HCT116 (cell line): ENCODE results near the gene GJA10. TPM values are rescaled to one million over a fixed set of nuclear protein-coding genes. Genes with fewer than 3 reads are reported as not detected.

ENCODE experiments used
- ATAC-seq: fragments of 200-7000 bp; cut with Tn5 transposase; 2 replicates; pipeline ENCODE4 v1.9.1; 2020; ENCODE audit warnings: mild to moderate bottlenecking, moderate library complexity
- BruUV-seq: library from RNA; stranded (reverse); fragments of 400-500 nt; replicated peaks from 2 replicates; lab custom pipeline; 2021; lab: Mats Ljungman, UMichigan
- CTCF ChIA-PET: fragments of 300-600 bp; sonication (Branson Sonifier 250); formaldehyde crosslinking; loops from one replicate; lab custom pipeline; 2021; ENCODE audit warnings: antibody characterized with exemption; lab: Charles Lee
- POLR2A ChIA-PET: fragments of 300-600, 350-600 bp; sonication (Branson Sonifier 250); formaldehyde crosslinking; loops from one replicate; lab custom pipeline; 2021; ENCODE audit warnings: antibody characterized with exemption; lab: Charles Lee
- RAD21 ChIA-PET, 2 experiments: fragments of 300-600 bp; sonication (Branson Sonifier 250); formaldehyde crosslinking; loops; one replicate each; lab custom pipeline; 2023; ENCODE audit warnings: low total read pairs in 2 of 2; ENCODE audit not compliant: uncharacterized antibody in 2 of 2, unreplicated experiment in 2 of 2, low non-redundant PET in 1 of 2; lab: Charles Lee
- DNase-seq: peaks from one replicate; pipeline ENCODE4 v3.0.0-alpha.2; 2010; ENCODE audit warnings: low read depth, low spot score
- H2AFZ ChIP-seq: fragments of 200-600 bp; shearing (Covaris generic), sonication (generic); 2 replicates; pipeline ENCODE4 v1.6.1; 2017; ENCODE audit warnings: low read depth, mixed run types, mixed read lengths, antibody characterized with exemption, low read length; ENCODE audit not compliant: poor library complexity, severe bottlenecking
- H3K27ac ChIP-seq: 2 replicates; pipeline ENCODE4 v1.5.1; 2012; ENCODE audit warnings: low read depth, low read length
- H3K27me3 ChIP-seq: fragments of 200-600 bp; sonication (generic); 2 replicates; pipeline ENCODE4 v1.6.1; 2016; ENCODE audit warnings: mixed run types, low read length, mixed read lengths; ENCODE audit not compliant: insufficient read depth
- H3K36me3 ChIP-seq, 2 experiments: fragments of 200-500 bp in 1 of 2; fragments of 200-600 bp in 1 of 2; sonication (Bioruptor generic) in 1 of 2; sonication (generic) in 1 of 2; 2 replicates each; pipeline versions ENCODE4 v1.5.1 to v1.6.1; 2014 to 2016; ENCODE audit warnings: low read length in 2 of 2, inconsistent platforms in 1 of 2, mixed read lengths in 1 of 2, mixed run types in 1 of 2; ENCODE audit not compliant: insufficient read depth in 2 of 2, control insufficient read depth in 1 of 2
- H3K4me1 ChIP-seq, 2 experiments: fragments of 200-600 bp in 1 of 2; sonication (generic) in 1 of 2; 2 replicates each; pipeline versions ENCODE4 v1.5.1 to v1.6.1; 2012 to 2017; ENCODE audit warnings: low read length in 2 of 2, inconsistent platforms in 1 of 2, mild to moderate bottlenecking in 1 of 2, mixed read lengths in 1 of 2, mixed run types in 1 of 2, moderate library complexity in 1 of 2; ENCODE audit not compliant: insufficient read depth in 2 of 2, control insufficient read depth in 1 of 2
- H3K4me2 ChIP-seq: fragments of 200-600 bp; sonication (generic); 2 replicates; pipeline ENCODE4 v1.6.1; 2017; ENCODE audit warnings: mixed run types, low read length, mixed read lengths
- H3K4me3 ChIP-seq, 2 experiments: fragments of 200-600 bp in 1 of 2; sonication (generic) in 1 of 2; replicated peaks in 1 of 2; 2 replicates each; pipeline ENCODE4 v1.5.1; 2011 to 2016; ENCODE audit warnings: low read length in 2 of 2, control low read depth in 1 of 2, low read depth in 1 of 2, mild to moderate bottlenecking in 1 of 2, mixed read lengths in 1 of 2, mixed run types in 1 of 2
- H3K79me2 ChIP-seq: fragments of 200-600 bp; sonication (generic); 2 replicates; pipeline ENCODE4 v1.6.1; 2017; ENCODE audit warnings: mild to moderate bottlenecking, mixed run types, low read length, moderate library complexity, mixed read lengths; ENCODE audit not compliant: insufficient read depth
- H3K9ac ChIP-seq: fragments of 200-600 bp; sonication (generic); 2 replicates; pipeline ENCODE4 v1.6.1; 2016; ENCODE audit warnings: low read length, mixed read lengths
- H3K9me2 ChIP-seq: fragments of 200-600 bp; sonication (generic), shearing (Covaris generic); 2 replicates; pipeline ENCODE4 v1.6.1; 2017; ENCODE audit warnings: mixed run types, mild to moderate bottlenecking, moderate library complexity; ENCODE audit not compliant: insufficient read depth
- H3K9me3 ChIP-seq, 2 experiments: fragments of 200-500 bp in 1 of 2; fragments of 200-600 bp in 1 of 2; sonication (Bioruptor generic) in 1 of 2; sonication (generic) in 1 of 2; 2 replicates each; pipeline ENCODE4 v1.6.1; 2014 to 2017; ENCODE audit warnings: low read length in 2 of 2, mixed read lengths in 2 of 2, inconsistent platforms in 1 of 2, low read depth in 1 of 2, mild to moderate bottlenecking in 1 of 2, mixed run types in 1 of 2, moderate library complexity in 1 of 2; ENCODE audit not compliant: control insufficient read depth in 1 of 2, insufficient read depth in 1 of 2
- H4K20me1 ChIP-seq: fragments of 200-600 bp; sonication (generic), shearing (Covaris generic); 2 replicates; pipeline ENCODE4 v1.6.1; 2017; ENCODE audit warnings: mixed run types, mild to moderate bottlenecking, moderate library complexity; ENCODE audit not compliant: insufficient read depth
- CBX3 ChIP-seq: IDR thresholded peaks from 2 replicates; pipeline ENCODE4 v1.6.1; 2012; ENCODE audit warnings: low read depth
- CEBPB ChIP-seq: IDR thresholded peaks from 2 replicates; pipeline ENCODE4 v1.6.1; 2012; ENCODE audit warnings: low read depth
- ELF1 ChIP-seq: IDR thresholded peaks from 2 replicates; pipeline ENCODE4 v1.6.1; 2012; ENCODE audit warnings: low read depth, borderline replicate concordance
- SIN3A ChIP-seq: IDR thresholded peaks from 2 replicates; pipeline ENCODE4 v1.6.1; 2012; ENCODE audit warnings: low read depth
- SP1 ChIP-seq: IDR thresholded peaks from 2 replicates; pipeline ENCODE4 v1.6.1; 2012; ENCODE audit warnings: low read depth
- TCF7L2 ChIP-seq: IDR thresholded peaks from 2 replicates; pipeline ENCODE4 v1.7.0; 2011; ENCODE audit warnings: borderline replicate concordance, inconsistent platforms; ENCODE audit not compliant: insufficient read depth, insufficient read length; ENCODE audit errors: extremely low read depth
- YY1 ChIP-seq: IDR thresholded peaks from 2 replicates; pipeline ENCODE4 v1.6.1; 2011; ENCODE audit warnings: low read length, low read depth, moderate library complexity, mild to moderate bottlenecking; ENCODE audit not compliant: insufficient replicate concordance; ENCODE audit errors: extremely low read depth
- ZFX ChIP-seq: fragments of 450-650 bp; IDR thresholded peaks from 2 replicates; pipeline ENCODE4 v1.6.1; 2017
- intact Hi-C: fragments of 100-400 bp; cut with micrococcal nuclease; formaldehyde crosslinking; loops from 2 replicates; pipeline ENCODE4 v1.10.0; 2022
- total RNA-seq: library from RNA; stranded (reverse); gene quantifications from one replicate; pipeline ENCODE4 v1.2.1, GENCODE V29; 2021; ENCODE audit not compliant: unreplicated experiment
- TF ChIP-seq, protein P1 (sequence below), 3 experiments: fragments of 200-600 bp in 1 of 3; sonication (generic) in 1 of 3; IDR thresholded peaks in 2 of 3; conservative IDR thresholded peaks in 1 of 3; 2 replicates each; pipeline ENCODE4 v1.5.1; 2012 to 2017; ENCODE audit warnings: low read depth in 2 of 3, low read length in 2 of 3, antibody characterized with exemption in 1 of 3, borderline replicate concordance in 1 of 3, control low read depth in 1 of 3, mild to moderate bottlenecking in 1 of 3, mixed read lengths in 1 of 3, mixed run types in 1 of 3, moderate library complexity in 1 of 3; ENCODE audit not compliant: insufficient read depth in 1 of 3
- TF ChIP-seq, protein P2 (sequence below): IDR thresholded peaks from 2 replicates; pipeline ENCODE4 v1.6.1; 2012; ENCODE audit warnings: low read depth

GJA10 gene
- total RNA-seq, 1 experiment from 2014 or later, result not detected

DNA sequence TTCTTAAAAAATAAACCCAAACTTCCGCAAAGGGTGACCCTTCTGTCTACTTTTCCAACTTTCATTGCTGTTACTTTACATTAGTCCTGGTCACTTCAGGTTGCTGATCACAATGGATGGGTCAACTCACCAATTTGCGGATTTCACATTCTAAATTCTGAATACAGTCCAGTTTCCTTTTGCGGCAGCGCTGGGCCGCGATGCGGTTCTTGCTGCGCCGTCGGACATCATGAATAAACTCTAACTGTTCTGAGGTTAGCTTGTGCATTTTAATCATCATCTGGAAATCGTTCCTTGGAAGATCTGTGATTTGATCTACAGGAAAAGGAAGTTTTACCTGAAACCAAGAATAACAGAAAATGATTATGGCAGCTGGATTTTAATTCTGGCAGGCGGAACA lies 43.7 kb downstream of the GJA10 start:
- intact Hi-C loops, result no loop called here
- H4K20me1 ChIP-seq, result no peaks in the 10 kb centered on the region
- DNase-seq (no peak), ATAC-seq (no peak)
- no peaks in the 10 kb centered on the region for H3K27me3 ChIP-seq
- ChIA-PET CTCF (interaction anchor here (4.9 kb wide), 1 partner anchor 541 kb away, joined by 165 read pairs; no protein-coding TSS in a partner anchor), POLR2A (no interaction called here), RAD21 (no interaction called here)
- H3K27ac ChIP-seq, result no peak overlapping the region
- H3K9ac ChIP-seq, result no peak overlapping the region
- H3K4me1 ChIP-seq, result no peaks in the 10 kb centered on the region
- H3K4me3 ChIP-seq, result no peak overlapping the region
- no peak overlapping the region for H3K4me2 ChIP-seq
- H2AFZ ChIP-seq, result no peak overlapping the region
- no peaks in the 10 kb centered on the region for H3K79me2 ChIP-seq
- BruUV-seq, result no TSS peak
- no peaks in the 10 kb centered on the region for H3K36me3 ChIP-seq
- H3K9me2 ChIP-seq, result no peaks in the 10 kb centered on the region
- TF ChIP-seq ELF1 (no peak), TCF7L2 (no peak), CEBPB (no peak), SP1 (no peak), SIN3A (no peak), YY1 (no peak), CBX3 (no peak), ZFX (no peak)
- TF ChIP-seq, protein P1, sequence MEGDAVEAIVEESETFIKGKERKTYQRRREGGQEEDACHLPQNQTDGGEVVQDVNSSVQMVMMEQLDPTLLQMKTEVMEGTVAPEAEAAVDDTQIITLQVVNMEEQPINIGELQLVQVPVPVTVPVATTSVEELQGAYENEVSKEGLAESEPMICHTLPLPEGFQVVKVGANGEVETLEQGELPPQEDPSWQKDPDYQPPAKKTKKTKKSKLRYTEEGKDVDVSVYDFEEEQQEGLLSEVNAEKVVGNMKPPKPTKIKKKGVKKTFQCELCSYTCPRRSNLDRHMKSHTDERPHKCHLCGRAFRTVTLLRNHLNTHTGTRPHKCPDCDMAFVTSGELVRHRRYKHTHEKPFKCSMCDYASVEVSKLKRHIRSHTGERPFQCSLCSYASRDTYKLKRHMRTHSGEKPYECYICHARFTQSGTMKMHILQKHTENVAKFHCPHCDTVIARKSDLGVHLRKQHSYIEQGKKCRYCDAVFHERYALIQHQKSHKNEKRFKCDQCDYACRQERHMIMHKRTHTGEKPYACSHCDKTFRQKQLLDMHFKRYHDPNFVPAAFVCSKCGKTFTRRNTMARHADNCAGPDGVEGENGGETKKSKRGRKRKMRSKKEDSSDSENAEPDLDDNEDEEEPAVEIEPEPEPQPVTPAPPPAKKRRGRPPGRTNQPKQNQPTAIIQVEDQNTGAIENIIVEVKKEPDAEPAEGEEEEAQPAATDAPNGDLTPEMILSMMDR (IDR thresholded peaks at IDR 0.05 in 2 of 3, conservative IDR thresholded peaks at IDR 0.05 in 1 of 3; ENCODE audit: borderline replicate concordance in 1 of 3, insufficient read depth in 1 of 3, low read depth in 2 of 3, low read length in 2 of 3), result no peak
- TF ChIP-seq, protein P2, sequence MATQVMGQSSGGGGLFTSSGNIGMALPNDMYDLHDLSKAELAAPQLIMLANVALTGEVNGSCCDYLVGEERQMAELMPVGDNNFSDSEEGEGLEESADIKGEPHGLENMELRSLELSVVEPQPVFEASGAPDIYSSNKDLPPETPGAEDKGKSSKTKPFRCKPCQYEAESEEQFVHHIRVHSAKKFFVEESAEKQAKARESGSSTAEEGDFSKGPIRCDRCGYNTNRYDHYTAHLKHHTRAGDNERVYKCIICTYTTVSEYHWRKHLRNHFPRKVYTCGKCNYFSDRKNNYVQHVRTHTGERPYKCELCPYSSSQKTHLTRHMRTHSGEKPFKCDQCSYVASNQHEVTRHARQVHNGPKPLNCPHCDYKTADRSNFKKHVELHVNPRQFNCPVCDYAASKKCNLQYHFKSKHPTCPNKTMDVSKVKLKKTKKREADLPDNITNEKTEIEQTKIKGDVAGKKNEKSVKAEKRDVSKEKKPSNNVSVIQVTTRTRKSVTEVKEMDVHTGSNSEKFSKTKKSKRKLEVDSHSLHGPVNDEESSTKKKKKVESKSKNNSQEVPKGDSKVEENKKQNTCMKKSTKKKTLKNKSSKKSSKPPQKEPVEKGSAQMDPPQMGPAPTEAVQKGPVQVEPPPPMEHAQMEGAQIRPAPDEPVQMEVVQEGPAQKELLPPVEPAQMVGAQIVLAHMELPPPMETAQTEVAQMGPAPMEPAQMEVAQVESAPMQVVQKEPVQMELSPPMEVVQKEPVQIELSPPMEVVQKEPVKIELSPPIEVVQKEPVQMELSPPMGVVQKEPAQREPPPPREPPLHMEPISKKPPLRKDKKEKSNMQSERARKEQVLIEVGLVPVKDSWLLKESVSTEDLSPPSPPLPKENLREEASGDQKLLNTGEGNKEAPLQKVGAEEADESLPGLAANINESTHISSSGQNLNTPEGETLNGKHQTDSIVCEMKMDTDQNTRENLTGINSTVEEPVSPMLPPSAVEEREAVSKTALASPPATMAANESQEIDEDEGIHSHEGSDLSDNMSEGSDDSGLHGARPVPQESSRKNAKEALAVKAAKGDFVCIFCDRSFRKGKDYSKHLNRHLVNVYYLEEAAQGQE, result no peak
- no peaks in the 10 kb centered on the region for H3K9me3 ChIP-seq
